CD4-positive, alpha-beta T cell treated with Interferon gamma for 1 hour (primary cell): ENCODE measurements around the gene HAPSTR1.
"Not testable (repeated sequence)": the region's sequence is repeated elsewhere in the genome, so short reads cannot be mapped to it uniquely, and the experiment has no call there.

Experiments used
- DNase-seq: peaks from one replicate; pipeline ENCODE4 v3.0.0-alpha.2; 2020

Gene HAPSTR1, protein sequence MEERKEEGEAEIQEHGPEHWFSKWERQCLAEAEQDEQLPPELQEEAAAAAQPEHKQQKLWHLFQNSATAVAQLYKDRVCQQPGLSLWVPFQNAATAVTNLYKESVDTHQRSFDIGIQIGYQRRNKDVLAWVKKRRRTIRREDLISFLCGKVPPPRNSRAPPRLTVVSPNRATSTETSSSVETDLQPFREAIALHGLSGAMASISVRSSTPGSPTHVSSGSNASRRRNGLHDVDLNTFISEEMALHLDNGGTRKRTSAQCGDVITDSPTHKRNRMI

DNA sequence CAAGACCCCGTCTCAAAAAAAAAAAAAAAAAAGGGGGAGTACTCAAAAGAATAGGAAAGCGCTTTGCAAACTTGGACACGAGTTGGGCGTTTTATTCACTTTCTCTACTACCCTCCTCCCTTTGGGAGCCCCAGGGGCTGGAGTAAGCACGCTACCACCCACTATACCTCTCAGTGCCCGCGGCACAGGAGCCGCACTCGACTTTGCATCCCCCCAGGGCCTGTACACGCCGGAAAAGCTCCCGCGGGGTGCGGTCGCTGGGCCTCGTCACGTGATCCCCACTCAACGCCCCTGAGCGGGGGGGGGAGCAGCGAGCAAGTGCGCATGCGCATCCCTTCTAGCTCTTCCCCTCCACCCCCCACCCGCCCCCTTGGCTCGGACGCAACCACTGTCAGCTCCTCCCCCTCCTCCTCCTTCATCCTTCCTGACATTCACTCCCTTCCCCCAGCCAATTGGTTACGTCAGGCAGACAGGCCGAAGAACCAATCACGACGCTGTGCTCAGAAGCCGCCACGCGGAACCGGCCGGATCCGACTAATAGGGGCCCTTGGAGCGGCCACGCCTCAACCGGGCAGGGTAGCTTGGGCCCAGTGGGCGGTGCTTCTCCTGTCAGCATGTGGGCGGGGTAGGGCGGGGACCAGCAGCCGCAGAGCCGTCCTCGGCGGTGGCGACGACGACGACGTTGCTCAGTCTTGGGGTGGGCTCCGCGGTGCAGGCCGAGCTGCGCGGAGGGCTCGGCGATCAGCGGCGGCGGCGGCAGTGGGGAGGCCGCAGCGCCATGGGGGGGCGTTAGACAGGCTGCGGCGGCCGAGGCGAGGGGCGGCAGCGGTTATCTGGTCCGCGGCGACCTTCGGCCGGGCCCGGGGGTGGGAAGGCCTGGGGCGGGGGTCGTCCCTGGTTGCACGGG is at the start of gene HAPSTR1:
TSS of gene HAPSTR1 (plus strand) at position 685 of the 907 bp plus-strand sequence. CDS start 401 bp downstream, outside the sequence.
- DNase-seq, result peak; percentile 100

DNA sequence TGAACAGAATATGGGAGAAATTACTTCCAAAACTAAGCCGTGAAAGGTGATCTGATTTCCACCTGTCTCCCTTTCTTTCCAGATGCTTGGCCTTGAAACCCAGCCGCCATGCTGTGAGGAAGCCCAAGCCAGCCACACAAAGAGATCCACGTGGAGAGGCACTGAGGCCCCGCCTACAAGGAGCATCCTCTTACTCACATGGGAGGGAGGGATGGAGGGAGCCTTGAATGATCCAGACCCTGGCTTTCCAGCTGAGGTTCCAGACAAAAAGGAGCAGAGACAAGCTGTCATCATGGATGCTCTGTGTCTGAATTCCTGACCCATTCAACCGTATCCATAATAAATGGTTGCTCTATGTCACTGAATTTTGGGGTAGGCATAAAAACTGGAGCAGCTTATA is 48.9 kb upstream of the HAPSTR1 start:
- no peak for DNase-seq

DNA sequence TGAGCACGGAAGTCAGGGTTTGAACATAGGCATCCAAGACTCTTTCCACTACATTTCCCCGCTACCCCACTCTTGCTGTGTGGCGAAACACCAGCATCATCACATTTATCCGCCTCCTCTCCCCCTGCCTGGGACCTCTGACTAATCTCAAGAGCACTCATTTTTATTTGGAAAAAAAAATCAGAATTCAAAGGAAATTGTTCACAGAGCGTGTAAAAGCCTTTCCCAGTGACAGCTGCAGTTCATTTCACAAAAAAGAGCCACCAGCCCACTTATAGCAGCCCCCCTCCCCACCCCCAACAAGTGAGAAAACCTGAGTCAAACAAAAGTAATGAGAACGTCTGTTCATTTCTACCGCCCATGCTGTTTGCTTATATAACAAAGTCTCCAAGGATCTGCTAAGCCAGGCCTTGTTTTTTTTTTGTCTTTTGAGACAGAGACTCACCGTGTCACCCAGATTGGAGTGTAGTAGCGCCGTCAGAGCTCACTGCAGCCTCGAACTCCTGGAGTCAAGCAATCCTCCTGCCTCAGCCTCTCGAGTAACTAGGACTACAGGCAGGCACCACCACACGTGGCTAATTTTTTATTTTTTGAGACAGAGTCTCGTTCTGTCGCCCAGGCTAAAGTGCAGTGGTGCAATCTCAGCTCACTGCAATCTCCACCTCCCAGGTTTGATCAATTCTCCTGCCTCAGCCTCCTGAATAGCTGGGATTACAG is 48.3 kb upstream of the HAPSTR1 start:
- no peak for DNase-seq

DNA sequence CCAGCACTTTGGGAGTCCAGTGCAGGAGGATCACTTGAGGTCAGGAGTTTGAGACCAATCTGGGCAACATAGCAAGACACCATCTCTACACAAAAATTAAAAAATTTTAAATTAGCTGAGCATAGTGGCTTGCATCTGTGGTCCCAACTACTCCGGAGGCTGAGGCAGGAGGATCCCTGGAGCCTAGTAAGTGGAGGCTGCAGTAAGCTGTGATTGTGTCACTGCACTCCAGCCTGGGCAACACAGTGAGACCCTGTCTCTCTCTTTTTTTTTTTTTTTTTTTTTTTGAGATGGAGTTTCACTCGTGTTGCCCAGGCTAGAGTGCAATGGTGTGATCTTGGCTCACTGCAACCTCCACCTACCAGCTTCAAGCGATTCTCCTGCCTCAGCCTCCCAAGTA is 45.9 kb upstream of the HAPSTR1 start:
- DNase-seq, result not testable (repeated sequence)

DNA sequence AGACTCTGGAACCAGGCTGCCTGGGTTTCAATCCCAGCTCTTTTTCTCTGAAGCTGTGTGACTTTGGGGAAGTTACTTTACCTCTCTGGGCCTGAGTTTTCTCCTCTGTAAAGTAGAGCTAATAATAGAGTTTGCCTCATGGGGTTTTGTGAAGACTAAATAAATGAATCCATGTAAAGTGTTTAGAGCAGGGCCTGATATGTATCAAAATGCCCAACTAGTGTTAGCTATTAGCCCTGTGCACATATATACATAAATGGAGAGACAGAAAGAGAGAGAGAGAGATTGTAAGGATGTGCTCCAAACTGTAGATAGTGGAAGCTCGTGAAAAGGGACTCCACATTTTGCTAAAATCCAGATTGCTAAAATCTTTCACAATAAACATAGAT is 44.8 kb upstream of the HAPSTR1 start:
- DNase-seq, result no peak

GRCh38 chr16:9047689-9048301 is 43.6 kb upstream of the HAPSTR1 start:
- peak; percentile 48 for DNase-seq

- no peak for DNase-seq
Observed at GRCh38 chr16:9048302-9048700, 43.1 kb upstream of the HAPSTR1 start.

DNA sequence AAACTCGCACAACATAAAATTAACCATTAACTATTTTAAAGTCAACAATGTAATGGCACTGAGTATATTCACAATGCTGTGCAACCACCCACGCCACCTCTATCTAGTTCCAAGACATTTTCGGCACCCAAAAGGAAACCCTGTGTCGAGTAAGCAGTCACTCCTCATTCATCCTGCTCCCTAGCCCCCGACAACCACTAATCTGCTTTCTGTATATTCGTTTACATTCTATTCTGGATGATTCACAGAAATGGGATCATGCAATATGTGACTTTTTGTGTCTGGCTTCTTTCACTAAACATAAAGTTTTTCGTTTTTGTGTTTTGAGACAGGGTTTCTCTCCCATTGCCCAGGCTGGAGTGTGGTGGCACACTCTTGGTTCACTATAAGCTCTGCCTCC is 42.2 kb upstream of the HAPSTR1 start:
- DNase-seq, result no peak

GRCh38 chr16:9050102-9050830 is 41.2 kb upstream of the HAPSTR1 start:
- no peak for DNase-seq

DNA sequence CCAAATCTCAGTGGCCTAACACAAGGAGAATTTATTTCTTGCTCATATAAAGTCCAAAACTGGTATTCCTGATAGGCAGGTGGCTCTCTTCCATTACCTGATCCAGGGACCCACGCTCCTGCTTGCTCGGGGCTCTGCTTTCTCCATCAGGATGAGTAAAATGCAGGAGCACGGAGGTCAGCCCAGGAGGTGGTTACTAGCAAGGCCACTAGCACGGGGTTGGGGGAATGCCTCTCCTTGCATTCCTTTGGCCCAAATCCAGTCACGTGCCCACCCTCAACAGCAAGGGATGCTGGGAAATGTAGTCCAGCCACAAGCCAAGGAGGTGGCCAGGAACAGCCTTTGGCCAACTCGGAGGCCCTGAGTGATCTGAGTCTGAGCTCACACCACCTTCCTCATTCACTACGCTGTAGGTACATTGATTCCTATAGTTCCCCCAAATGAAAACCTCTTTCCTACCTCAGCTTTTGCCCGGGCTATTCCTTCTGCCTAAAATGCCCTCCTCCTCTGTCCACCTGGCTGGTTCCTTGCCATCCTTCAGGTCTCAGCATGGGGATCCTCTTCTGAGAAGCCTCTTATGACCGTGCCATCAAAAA is 38.3 kb upstream of the HAPSTR1 start:
- peak; percentile 3 for DNase-seq

- DNase-seq, result no peak
Observed at GRCh38 chr16:9054460-9054859, 37.0 kb upstream of the HAPSTR1 start.

GRCh38 chr16:9055115-9055514 is 36.3 kb upstream of the HAPSTR1 start:
- DNase-seq, result no peak

DNA sequence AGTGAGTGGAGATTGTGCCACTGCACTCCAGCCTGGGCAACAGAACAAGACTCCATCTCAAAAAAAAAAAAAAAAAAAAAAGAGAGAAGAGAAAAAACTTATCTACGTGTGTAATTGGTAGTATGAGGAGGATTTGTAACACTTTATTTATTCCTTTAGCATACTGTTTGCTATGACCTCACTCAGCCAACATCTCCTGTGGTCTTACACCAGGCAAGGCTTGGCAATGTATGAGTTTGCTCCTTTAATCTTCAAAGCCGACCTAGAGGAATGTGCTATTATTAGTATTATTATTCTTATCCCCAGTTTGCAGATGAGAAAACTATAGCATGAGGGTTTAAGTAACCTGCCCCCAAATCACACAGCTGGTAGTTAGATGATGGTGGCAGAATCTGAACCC is 35.8 kb upstream of the HAPSTR1 start:
- no peak for DNase-seq

- DNase-seq, result no peak
Observed at GRCh38 chr16:9056061-9056460, 35.4 kb upstream of the HAPSTR1 start.

- no peak for DNase-seq
Observed at GRCh38 chr16:9058211-9058610, 33.2 kb upstream of the HAPSTR1 start.

GRCh38 chr16:9060225-9060624 is 31.2 kb upstream of the HAPSTR1 start:
- DNase-seq, result no peak

- DNase-seq, result no peak
Observed at GRCh38 chr16:9061358-9061813, 30.1 kb upstream of the HAPSTR1 start.

GRCh38 chr16:9062301-9062700 is 29.1 kb upstream of the HAPSTR1 start:
- DNase-seq, result no peak

DNA sequence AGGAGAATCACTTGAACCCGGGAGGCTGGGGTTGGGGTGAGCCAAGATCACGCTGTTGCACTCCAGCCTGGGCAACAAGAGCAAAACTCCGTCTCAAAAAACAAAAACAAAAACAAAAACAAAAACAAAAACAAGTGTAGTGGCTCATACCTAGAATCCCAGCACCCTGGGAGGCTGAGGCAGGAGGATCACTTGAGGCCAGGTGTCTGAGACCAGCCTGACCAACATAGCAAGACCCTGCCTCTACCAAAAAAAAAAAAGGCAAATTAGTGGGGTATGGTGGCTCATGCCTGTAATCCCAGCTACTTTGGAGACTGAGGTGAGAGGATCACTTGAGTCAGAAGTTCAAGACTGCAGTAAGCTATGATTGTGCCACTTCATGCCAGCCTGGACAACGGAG is 26.4 kb upstream of the HAPSTR1 start:
- DNase-seq, result no peak

- DNase-seq, result no peak
Observed at GRCh38 chr16:9068886-9069285, 22.6 kb upstream of the HAPSTR1 start.

- no peak for DNase-seq
Observed at GRCh38 chr16:9070254-9070653, 21.2 kb upstream of the HAPSTR1 start.

GRCh38 chr16:9071377-9071776 is 20.1 kb upstream of the HAPSTR1 start:
- no peak for DNase-seq
